Karpas-422 (cell line): ENCODE data around the gene CYB561D2. TPM values are rescaled to one million over a fixed set of nuclear protein-coding genes. Genes with fewer than 3 reads are reported as not detected.
"Not testable (repeated sequence)": the region's sequence is repeated elsewhere in the genome, so short reads cannot be mapped to it uniquely, and the experiment has no call there.

ENCODE experiments used
- DNase-seq: peaks from one replicate; pipeline ENCODE4 v3.0.0-alpha.2; 2015
- H2AFZ ChIP-seq: fragments of 200-600 bp; sonication (generic); 2 replicates; pipeline ENCODE4 v1.6.1; 2014; ENCODE audit warnings: antibody characterized with exemption, low read length, mixed read lengths
- H3K27ac ChIP-seq: fragments of 200-600 bp; sonication (generic); 2 replicates; pipeline ENCODE4 v1.5.1; 2014; ENCODE audit warnings: mild to moderate bottlenecking, low read length, moderate library complexity
- H3K27me3 ChIP-seq: fragments of 200-600 bp; sonication (generic); 2 replicates; pipeline ENCODE4 v1.6.1; 2014; ENCODE audit warnings: low read length, mixed read lengths
- H3K36me3 ChIP-seq: fragments of 200-600 bp; sonication (generic); 2 replicates; pipeline ENCODE4 v1.6.1; 2014; ENCODE audit warnings: low read length, mixed read lengths; ENCODE audit not compliant: insufficient read depth
- H3K4me1 ChIP-seq: fragments of 200-600 bp; sonication (generic); 2 replicates; pipeline ENCODE4 v1.6.1; 2014; ENCODE audit warnings: mild to moderate bottlenecking, low read length, mixed read lengths
- H3K4me2 ChIP-seq: fragments of 200-600 bp; sonication (generic); 2 replicates; pipeline ENCODE4 v1.6.1; 2014; ENCODE audit warnings: low read length, low read depth, mild to moderate bottlenecking; ENCODE audit not compliant: poor library complexity, severe bottlenecking
- H3K4me3 ChIP-seq: fragments of 200-600 bp; sonication (generic); 2 replicates; pipeline ENCODE4 v1.5.1; 2014; ENCODE audit warnings: mild to moderate bottlenecking, antibody characterized with exemption, low read length, mixed read lengths
- H3K79me2 ChIP-seq: fragments of 200-600 bp; sonication (generic); 2 replicates; pipeline ENCODE4 v1.6.1; 2014; ENCODE audit warnings: mild to moderate bottlenecking, low read length, mixed read lengths
- H3K9ac ChIP-seq: fragments of 200-600 bp; sonication (generic); 2 replicates; pipeline ENCODE4 v1.6.0; 2014; ENCODE audit warnings: low read length
- H3K9me2 ChIP-seq: fragments of 200-600 bp; sonication (generic), shearing (Covaris generic); replicated peaks from 2 replicates; pipeline ENCODE4 v1.6.0; 2014; ENCODE audit warnings: mild to moderate bottlenecking, low read length, moderate library complexity; ENCODE audit not compliant: insufficient read depth
- H3K9me3 ChIP-seq: fragments of 300-700, 200-600 bp; sonication (generic); 2 replicates; pipeline ENCODE4 v1.6.1; 2014; ENCODE audit warnings: low read length, mixed read lengths
- H4K20me1 ChIP-seq: fragments of 200-600 bp; sonication (generic); 2 replicates; pipeline ENCODE4 v1.6.1; 2014; ENCODE audit warnings: mild to moderate bottlenecking, antibody characterized with exemption, low read length, low read depth; ENCODE audit not compliant: insufficient read depth
- total RNA-seq: library from RNA; depleted of rRNA; stranded (reverse); fragments of >200 nt; shearing (Covaris generic); gene quantifications from 2 replicates; pipeline ENCODE4 v1.2.3, GENCODE V29; 2014; ENCODE audit warnings: low replicate concordance; rRNA removed

Gene CYB561D2
- 32.5 and 35.0 TPM in 2 replicates for total RNA-seq

GRCh38 chr3:50350527-50351322 lies at the start of gene CYB561D2, which contains the start of gene NPRL2:
TSS of gene CYB561D2 (plus strand) at chr3:50350862. CDS start at chr3:50351434, 572 bp downstream.
TSS of gene NPRL2 (minus strand) at chr3:50350775. CDS start at chr3:50350652, 123 bp downstream.
- H3K9me3 ChIP-seq, result no peaks in the 10 kb centered on the region
- H4K20me1 ChIP-seq, result no peaks in the 10 kb centered on the region; the same call in 1 of the 2 replicates
- peak within 1 kb of the TSS; percentile 34 for H2AFZ ChIP-seq
- H3K27me3 ChIP-seq, result no peaks in the 10 kb centered on the region
- H3K9ac ChIP-seq, result peak within 1 kb of the TSS; percentile 88
- peak within 1 kb of the TSS; percentile 42; the same call in 1 of the 2 replicates for H3K27ac ChIP-seq
- peaks cover 33% of the 10 kb centered on the region for H3K4me1 ChIP-seq
- peaks cover 8% of the 10 kb centered on the region; the same call in 1 of the 2 replicates for H3K36me3 ChIP-seq
- H3K9me2 ChIP-seq, result no peaks in the 10 kb centered on the region
- peak within 1 kb of the TSS; percentile 99 for H3K4me2 ChIP-seq
- H3K79me2 ChIP-seq, result peaks cover 30% of the 10 kb centered on the region
- peak within 1 kb of the TSS; percentile 85 for H3K4me3 ChIP-seq
- DNase-seq, result peak; percentile 98

GRCh38 chr3:50302095-50303012 lies 48.3 kb upstream of the CYB561D2 start:
- Histone ChIP-seq H4K20me1 (no peaks in the 10 kb centered on the region), H3K4me1 (peaks cover 21% of the 10 kb centered on the region), H3K9me3 (no peaks in the 10 kb centered on the region), H3K36me3 (no peaks in the 10 kb centered on the region), H3K4me3 (no peak overlapping the region), H3K79me2 (peaks cover 7% of the 10 kb centered on the region; the same call in 1 of the 2 replicates), H3K27ac (no peak overlapping the region), H3K9me2 (no peaks in the 10 kb centered on the region), H2AFZ (no peak overlapping the region), H3K9ac (no peak overlapping the region), H3K4me2 (no peak overlapping the region), H3K27me3 (no peaks in the 10 kb centered on the region)
- no peak for DNase-seq

GRCh38 chr3:50303013-50303815 lies 47.4 kb upstream of the CYB561D2 start, which contains the start of gene HYAL1:
TSS of gene HYAL1 (minus strand) at chr3:50303574. CDS start at chr3:50302956, 618 bp downstream.
- no peak within 1 kb of the TSS for H3K9ac ChIP-seq
- no peak within 1 kb of the TSS for H3K4me2 ChIP-seq

GRCh38 chr3:50304601-50305000 lies 46.1 kb upstream of the CYB561D2 start:
- Histone ChIP-seq H2AFZ (no peak overlapping the region), H3K9me3 (no peaks in the 10 kb centered on the region), H3K79me2 (no peaks in the 10 kb centered on the region), H3K4me2 (no peak overlapping the region), H3K27me3 (no peaks in the 10 kb centered on the region), H3K4me3 (no peak overlapping the region), H3K9me2 (no peaks in the 10 kb centered on the region), H3K9ac (no peak overlapping the region), H3K4me1 (peaks cover 10% of the 10 kb centered on the region), H3K36me3 (no peaks in the 10 kb centered on the region), H4K20me1 (no peaks in the 10 kb centered on the region), H3K27ac (no peak overlapping the region)
- DNase-seq, result no peak

More at GRCh38 chr3:50303013-50303815, 47.4 kb upstream of the CYB561D2 start, which contains the start of gene HYAL1:
- no peaks in the 10 kb centered on the region for H3K9me2 ChIP-seq
- no peaks in the 10 kb centered on the region for H4K20me1 ChIP-seq
- no peak within 1 kb of the TSS for H3K27ac ChIP-seq
- peaks cover 5% of the 10 kb centered on the region; the same call in 1 of the 2 replicates for H3K79me2 ChIP-seq
- no peak for DNase-seq
- no peaks in the 10 kb centered on the region for H3K27me3 ChIP-seq
- H2AFZ ChIP-seq, result no peak within 1 kb of the TSS
- no peaks in the 10 kb centered on the region for H3K36me3 ChIP-seq
- no peaks in the 10 kb centered on the region for H3K9me3 ChIP-seq
- H3K4me1 ChIP-seq, result peaks cover 15% of the 10 kb centered on the region
- H3K4me3 ChIP-seq, result no peak within 1 kb of the TSS

GRCh38 chr3:50312041-50312440 lies 38.6 kb upstream of the CYB561D2 start:
- H3K27me3 ChIP-seq, DNase-seq, H3K79me2 ChIP-seq, H3K36me3 ChIP-seq, H3K9ac ChIP-seq, H3K27ac ChIP-seq, H4K20me1 ChIP-seq, H3K9me3 ChIP-seq, H3K4me2 ChIP-seq, H3K4me3 ChIP-seq, H2AFZ ChIP-seq, H3K9me2 ChIP-seq, H3K4me1 ChIP-seq: not testable (repeated sequence)

- peak overlapping the region; percentile 28; the same call in 1 of the 2 replicates for H3K9ac ChIP-seq
Observed at GRCh38 chr3:50314342-50314741, 36.3 kb upstream of the CYB561D2 start.

GRCh38 chr3:50314816-50315215 lies 35.8 kb upstream of the CYB561D2 start:
- Histone ChIP-seq H3K4me2 (no peak overlapping the region), H3K27me3 (no peaks in the 10 kb centered on the region), H3K9ac (no peak overlapping the region), H4K20me1 (no peaks in the 10 kb centered on the region), H3K27ac (no peak overlapping the region), H3K9me3 (no peaks in the 10 kb centered on the region), H3K4me1 (peaks cover 6% of the 10 kb centered on the region), H2AFZ (no peak overlapping the region), H3K9me2 (no peaks in the 10 kb centered on the region), H3K79me2 (peaks cover 11% of the 10 kb centered on the region), H3K4me3 (no peak overlapping the region), H3K36me3 (peaks cover 6% of the 10 kb centered on the region; the same call in 1 of the 2 replicates)
- no peak for DNase-seq

More at GRCh38 chr3:50314342-50314741, 36.3 kb upstream of the CYB561D2 start:
- Histone ChIP-seq H3K27me3 (no peaks in the 10 kb centered on the region), H3K4me2 (no peak overlapping the region), H3K36me3 (peaks cover 4% of the 10 kb centered on the region; the same call in 1 of the 2 replicates), H3K4me1 (peaks cover 6% of the 10 kb centered on the region), H3K4me3 (no peak overlapping the region), H3K9me2 (no peaks in the 10 kb centered on the region), H3K27ac (peak overlapping the region; percentile 43; the same call in 1 of the 2 replicates), H3K79me2 (peaks cover 7% of the 10 kb centered on the region; the same call in 1 of the 2 replicates), H2AFZ (no peak overlapping the region), H3K9me3 (no peaks in the 10 kb centered on the region), H4K20me1 (no peaks in the 10 kb centered on the region)
- DNase-seq, result no peak
